Gastroesophageal sphincter (tissue), 4 donors: ENCODE measurements around the gene RNF224. TPM values are rescaled to one million over a fixed set of nuclear protein-coding genes. Genes with fewer than 3 reads are reported as not detected.

Experiments used
- ATAC-seq: fragments of 150-250 bp; one replicate; pipeline ENCODE4 v1.9.1; 2016; ENCODE audit warnings: mild to moderate bottlenecking, moderate library complexity
- H3K27ac ChIP-seq, 4 donors: fragments of 200-600 bp; sonication (generic) in 3 of 4; 1 replicate in 3 of 4; 2 replicates in 1 of 4; pipeline ENCODE4 v1.5.1; 2016 to 2019
- H3K27me3 ChIP-seq: fragments of 200-600 bp; sonication (generic); one replicate; pipeline ENCODE4 v1.5.1; 2019
- H3K36me3 ChIP-seq, 2 donors: fragments of 200-600 bp; sonication (generic); one replicate each; pipeline ENCODE4 v1.5.1; 2019; ENCODE audit warnings: control low read depth in 1 of 2
- H3K4me1 ChIP-seq, 3 donors: fragments of 200-600 bp; sonication (generic); 1 replicate in 2 of 3; 2 replicates in 1 of 3; pipeline ENCODE4 v1.5.1; 2016 to 2019; ENCODE audit warnings: control low read depth in 2 of 3
- H3K4me3 ChIP-seq, 2 donors: fragments of 200-600 bp; sonication (generic); one replicate each; pipeline ENCODE4 v1.5.1; 2019; ENCODE audit warnings: mild to moderate bottlenecking in 1 of 2, moderate library complexity in 1 of 2
- H3K9me3 ChIP-seq, 3 donors: fragments of 200-600 bp; sonication (generic); one replicate each; pipeline ENCODE4 v1.5.1; 2017 to 2019; ENCODE audit warnings: control low read depth in 2 of 3
- EP300 ChIP-seq: sonication (generic); formaldehyde crosslinking; IDR thresholded peaks from one replicate; pipeline ENCODE4 v1.6.1; 2017; ENCODE audit warnings: antibody characterized with exemption, mild to moderate bottlenecking
- POLR2A ChIP-seq, 2 donors: fragments of 450-650 bp; IDR thresholded peaks; one replicate each; pipeline ENCODE4 v1.6.1; 2017; ENCODE audit warnings: antibody characterized with exemption in 2 of 2, mild to moderate bottlenecking in 2 of 2, moderate library complexity in 1 of 2
- POLR2AphosphoS5 ChIP-seq: sonication (generic); formaldehyde crosslinking; IDR thresholded peaks from one replicate; pipeline ENCODE4 v1.6.1; 2017; ENCODE audit warnings: antibody characterized with exemption
- WGBS, 2 donors: methylation state at CpG; one replicate each; pipeline ENCODE4 v1.1.5; 2018; ENCODE audit warnings: low coverage in 1 of 2; 5-methylcytosine and 5-hydroxymethylcytosine counted together
- total RNA-seq, 4 donors: library from RNA; depleted of rRNA; stranded (reverse); fragments of >200 nt; gene quantifications; one replicate each; pipeline ENCODE4 v1.1.0, GENCODE V29; 2016
- TF ChIP-seq, protein P1 (sequence below), 4 experiments: fragments of 200-600 bp in 2 of 4; fragments of 450-650 bp in 2 of 4; sonication (generic) in 1 of 4; IDR thresholded peaks; one replicate each; pipeline ENCODE4 v1.5.1; 2017 to 2019; ENCODE audit warnings: antibody characterized with exemption in 4 of 4, mild to moderate bottlenecking in 2 of 4, moderate library complexity in 2 of 4

RNF224 gene
- total RNA-seq, 4 donors from 2014 or later: 0.57 TPM; not detected in 3

GRCh38 chr9:137192448-137192780, 34.9 kb upstream of the RNF224 start:
- Histone ChIP-seq H3K9me3 (no peaks in the 10 kb centered on the region), H3K4me1 (peaks cover 6 to 74% (median 19%) of the 10 kb centered on the region in 3 donors), H3K27me3 (no peaks in the 10 kb centered on the region), H3K27ac (peak overlapping the region in 1 of 4 donors; percentile 14), H3K36me3 (peaks cover 0 to 26% of the 10 kb centered on the region in 2 donors), H3K4me3 (no peak overlapping the region)
- ATAC-seq: no peak
- WGBS, 2 donors: 67 to 69% methylated on average over 1 to 3 of the region's 10 CpGs
- TF ChIP-seq, protein P1, sequence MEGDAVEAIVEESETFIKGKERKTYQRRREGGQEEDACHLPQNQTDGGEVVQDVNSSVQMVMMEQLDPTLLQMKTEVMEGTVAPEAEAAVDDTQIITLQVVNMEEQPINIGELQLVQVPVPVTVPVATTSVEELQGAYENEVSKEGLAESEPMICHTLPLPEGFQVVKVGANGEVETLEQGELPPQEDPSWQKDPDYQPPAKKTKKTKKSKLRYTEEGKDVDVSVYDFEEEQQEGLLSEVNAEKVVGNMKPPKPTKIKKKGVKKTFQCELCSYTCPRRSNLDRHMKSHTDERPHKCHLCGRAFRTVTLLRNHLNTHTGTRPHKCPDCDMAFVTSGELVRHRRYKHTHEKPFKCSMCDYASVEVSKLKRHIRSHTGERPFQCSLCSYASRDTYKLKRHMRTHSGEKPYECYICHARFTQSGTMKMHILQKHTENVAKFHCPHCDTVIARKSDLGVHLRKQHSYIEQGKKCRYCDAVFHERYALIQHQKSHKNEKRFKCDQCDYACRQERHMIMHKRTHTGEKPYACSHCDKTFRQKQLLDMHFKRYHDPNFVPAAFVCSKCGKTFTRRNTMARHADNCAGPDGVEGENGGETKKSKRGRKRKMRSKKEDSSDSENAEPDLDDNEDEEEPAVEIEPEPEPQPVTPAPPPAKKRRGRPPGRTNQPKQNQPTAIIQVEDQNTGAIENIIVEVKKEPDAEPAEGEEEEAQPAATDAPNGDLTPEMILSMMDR (IDR thresholded peaks at IDR 0.05): no peak
- TF ChIP-seq POLR2AphosphoS5: no peak
- no peak for TF ChIP-seq EP300
- TF ChIP-seq POLR2A (IDR thresholded peaks at IDR 0.05): no peak

- H3K9me3 ChIP-seq: no peaks in the 10 kb centered on the region
- ATAC-seq: no peak
- TF ChIP-seq POLR2A (IDR thresholded peaks at IDR 0.05) (no peak), EP300 (no peak), POLR2AphosphoS5 (no peak)
- TF ChIP-seq, protein P1 (IDR thresholded peaks at IDR 0.05): no peak
- H3K4me3 ChIP-seq: no peak overlapping the region
- H3K4me1 ChIP-seq: peaks cover 6 to 74% (median 14%) of the 10 kb centered on the region in 3 donors
- peak overlapping the region in 1 of 4 donors; percentile 14 for H3K27ac ChIP-seq
- no peaks in the 10 kb centered on the region for H3K27me3 ChIP-seq
- WGBS, 2 donors: no CpG with 5 or more reads among the region's 2 CpGs
- peaks cover 0 to 26% of the 10 kb centered on the region in 2 donors for H3K36me3 ChIP-seq
These were observed 34.4 kb upstream of the RNF224 start for GRCh38 chr9:137192859-137193258.

DNA sequence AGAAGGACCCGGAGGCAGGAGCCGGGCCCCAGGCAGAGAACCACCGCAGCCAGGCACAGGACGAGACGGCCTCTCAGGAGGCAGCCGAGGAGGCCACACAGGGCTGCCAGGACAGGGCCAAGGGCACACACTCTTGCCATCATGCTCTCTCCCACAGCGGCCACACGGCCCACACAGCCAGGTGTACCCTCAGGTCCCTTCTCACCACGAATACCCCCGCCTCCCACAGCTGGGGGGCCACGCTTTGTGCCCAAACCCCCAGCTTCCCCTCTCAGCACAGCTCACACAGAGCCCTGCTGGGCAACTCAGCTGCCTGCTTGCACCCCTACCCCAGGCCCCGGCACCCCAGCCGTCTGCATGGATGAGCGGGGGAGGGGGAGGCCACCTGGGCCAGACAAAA, 33.5 kb upstream of the RNF224 start:
- Histone ChIP-seq H3K4me3 (no peak overlapping the region), H3K27ac (no peak overlapping the region), H3K27me3 (no peaks in the 10 kb centered on the region), H3K9me3 (no peaks in the 10 kb centered on the region), H3K36me3 (peaks cover 0 to 26% of the 10 kb centered on the region in 2 donors), H3K4me1 (peaks cover 6 to 81% (median 20%) of the 10 kb centered on the region in 3 donors)
- no peak for ATAC-seq
- no peak for TF ChIP-seq POLR2A (IDR thresholded peaks at IDR 0.05)
- TF ChIP-seq, protein P1 (IDR thresholded peaks at IDR 0.05): no peak
- no peak for TF ChIP-seq POLR2AphosphoS5
- WGBS, 2 donors: 90% methylated on average over 2 of the region's 14 CpGs; no CpG with 5 or more reads in 1 of the 2 donors

GRCh38 chr9:137194388-137194787, 32.9 kb upstream of the RNF224 start:
- no peak for TF ChIP-seq POLR2AphosphoS5
- no peak for TF ChIP-seq POLR2A (IDR thresholded peaks at IDR 0.05)
- TF ChIP-seq EP300: no peak
- TF ChIP-seq, protein P1 (IDR thresholded peaks at IDR 0.05): no peak
- ATAC-seq: no peak
- no CpG with 5 or more reads among the region's 16 CpGs for WGBS, 2 donors
- peaks cover 5 to 81% (median 23%) of the 10 kb centered on the region in 3 donors for H3K4me1 ChIP-seq
- H3K9me3 ChIP-seq: no peaks in the 10 kb centered on the region
- H3K27ac ChIP-seq: no peak overlapping the region
- H3K4me3 ChIP-seq: no peak overlapping the region
- H3K36me3 ChIP-seq: peaks cover 0 to 26% of the 10 kb centered on the region in 2 donors
- H3K27me3 ChIP-seq: no peaks in the 10 kb centered on the region

GRCh38 chr9:137194909-137195308, 32.4 kb upstream of the RNF224 start:
- no peak overlapping the region for H3K27ac ChIP-seq
- peaks cover 0 to 24% of the 10 kb centered on the region in 2 donors for H3K36me3 ChIP-seq
- ATAC-seq: no peak
- no peak overlapping the region for H3K4me3 ChIP-seq
- peaks cover 0 to 81% (median 22%) of the 10 kb centered on the region in 3 donors for H3K4me1 ChIP-seq
- no peaks in the 10 kb centered on the region for H3K9me3 ChIP-seq
- WGBS, 2 donors: no CpG with 5 or more reads among the region's 10 CpGs
- TF ChIP-seq EP300: no peak
- TF ChIP-seq, protein P1 (IDR thresholded peaks at IDR 0.05): no peak
- no peak for TF ChIP-seq POLR2AphosphoS5
- TF ChIP-seq POLR2A (IDR thresholded peaks at IDR 0.05): no peak
- H3K27me3 ChIP-seq: no peaks in the 10 kb centered on the region
